Activated CD8-positive, alpha-beta T cell treated with anti-CD3 and anti-CD28 coated beads, Interleukin-2, amount 10 ng/mL, durations not matched to agents 7 days and 5 days (primary cell): ENCODE measurements around the gene BICRA. TPM values are rescaled to one million over a fixed set of nuclear protein-coding genes. Genes with fewer than 3 reads are reported as not detected.
A peak's percentile ranks its signal among the peaks of the same experiment; 100 is the strongest.

Experiments used
- ATAC-seq: fragments of 150-1000 bp; cut with Tn5 transposase; one replicate; pipeline ENCODE4 v1.10.0; 2021; ENCODE audit warnings: moderate library complexity
- CTCF ChIA-PET: fragments of 350-600 bp; sonication (Branson Sonifier 250); formaldehyde crosslinking; loops from one replicate; lab custom pipeline; 2021; ENCODE audit warnings: antibody characterized with exemption; lab: Charles Lee
- POLR2A ChIA-PET: fragments of 350-600 bp; sonication (Branson Sonifier 250); formaldehyde crosslinking; loops from one replicate; lab custom pipeline; 2021; ENCODE audit warnings: antibody characterized with exemption; lab: Charles Lee
- DNase-seq: peaks from one replicate; pipeline ENCODE4 v3.0.0-alpha.2; 2020
- H3K27ac Mint-ChIP-seq: one replicate; pipeline ENCODE4 v1.8.0; 2021; ENCODE audit warnings: mild to moderate bottlenecking, mixed read lengths
- H3K27me3 Mint-ChIP-seq: one replicate; pipeline ENCODE4 v1.8.0; 2021; ENCODE audit warnings: low read depth, mixed read lengths
- H3K36me3 Mint-ChIP-seq: one replicate; pipeline ENCODE4 v1.8.0; 2021; ENCODE audit warnings: low read depth, mixed read lengths
- H3K4me1 Mint-ChIP-seq: one replicate; pipeline ENCODE4 v1.8.0; 2021; ENCODE audit warnings: low read depth, mixed read lengths
- H3K4me3 Mint-ChIP-seq: one replicate; pipeline ENCODE4 v1.8.0; 2021; ENCODE audit warnings: mild to moderate bottlenecking, mixed read lengths
- H3K9me3 Mint-ChIP-seq: one replicate; pipeline ENCODE4 v1.8.0; 2022; ENCODE audit warnings: mixed read lengths; ENCODE audit not compliant: insufficient read depth
- total RNA-seq, 2 experiments: library from RNA; stranded (reverse); gene quantifications; one replicate each; pipeline ENCODE4 v1.2.3, GENCODE V29; 2021

BICRA gene
- total RNA-seq, 2 experiments from 2014 or later, result 15.0 to 17.6 TPM

GRCh38 chr19:47603706-47604565 lies 5.0 kb upstream of the BICRA start:
- CTCF ChIA-PET, result interaction anchor here (0.7 to 1.1 kb wide), 2 partner anchors 82 to 89 kb away, joined by 3 to 5 read pairs; partner anchors contain the start of gene NAPA
- peaks cover 42% of the 10 kb centered on the region for H3K4me1 Mint-ChIP-seq
- peaks cover 2% of the 10 kb centered on the region for H3K27me3 Mint-ChIP-seq
- H3K9me3 Mint-ChIP-seq, result no peaks in the 10 kb centered on the region
- ATAC-seq, result no peak
- no peak overlapping the region for H3K4me3 Mint-ChIP-seq
- H3K27ac Mint-ChIP-seq, result no peak overlapping the region
- POLR2A ChIA-PET, result interaction anchor here (1.5 kb wide), 1 partner anchor 92 kb away, joined by 3 read pairs; no protein-coding TSS in a partner anchor
- peak; percentile 23 for DNase-seq
- peaks cover 9% of the 10 kb centered on the region for H3K36me3 Mint-ChIP-seq

GRCh38 chr19:47607564-47608073 lies 1.3 kb upstream of the BICRA start:
- Mint-ChIP-seq H3K27me3 (peaks cover 2% of the 10 kb centered on the region), H3K36me3 (peaks cover 13% of the 10 kb centered on the region), H3K4me1 (peaks cover 33% of the 10 kb centered on the region), H3K27ac (peak overlapping the region; percentile 86), H3K4me3 (peak overlapping the region; percentile 88), H3K9me3 (no peaks in the 10 kb centered on the region)
- ATAC-seq, result no peak
- ChIA-PET CTCF (interaction anchor here (0.9 to 1.6 kb wide), 3 partner anchors 8 to 180 kb away, joined by 3 to 9 read pairs (median 5); partner anchors contain the start of gene NAPA), POLR2A (interaction anchor here (0.6 to 2.4 kb wide), 5 partner anchors 7 to 123 kb away, joined by 4 to 12 read pairs (median 6); partner anchors contain the start of genes KPTN and NAPA)
- no peak for DNase-seq

GRCh38 chr19:47608074-47608918 lies 638 bp upstream of the BICRA start:
- DNase-seq (peak; percentile 95), ATAC-seq (peak; percentile 91)
- ChIA-PET POLR2A (interaction anchor here (0.9 to 2.4 kb wide), 5 partner anchors 8 to 124 kb away, joined by 3 to 12 read pairs (median 6); partner anchors contain the start of genes KPTN and NAPA), CTCF (interaction anchor here (0.9 to 1.6 kb wide), 5 partner anchors 9 to 180 kb away, joined by 3 to 9 read pairs (median 3); partner anchors contain the start of genes KPTN and NAPA)
- peak overlapping the region; percentile 88 for H3K4me3 Mint-ChIP-seq
- H3K27ac Mint-ChIP-seq, result peak overlapping the region; percentile 86
- peaks cover 13% of the 10 kb centered on the region for H3K36me3 Mint-ChIP-seq
- H3K27me3 Mint-ChIP-seq, result peaks cover 2% of the 10 kb centered on the region
- H3K4me1 Mint-ChIP-seq, result peaks cover 33% of the 10 kb centered on the region
- no peaks in the 10 kb centered on the region for H3K9me3 Mint-ChIP-seq

- H3K27ac Mint-ChIP-seq, result peak overlapping the region; percentile 76
- DNase-seq (peak; percentile 70), ATAC-seq (peak; percentile 9)
- POLR2A ChIA-PET, result interaction anchor here (0.7 to 3.1 kb wide), 9 partner anchors 10 to 175 kb away, joined by 3 to 35 read pairs (median 3); partner anchors contain the start of gene NAPA
- H3K36me3 Mint-ChIP-seq, result peaks cover 16% of the 10 kb centered on the region
- H3K4me3 Mint-ChIP-seq, result peak overlapping the region; percentile 75
- H3K9me3 Mint-ChIP-seq, result no peaks in the 10 kb centered on the region
- peaks cover 24% of the 10 kb centered on the region for H3K4me1 Mint-ChIP-seq
- CTCF ChIA-PET, result interaction anchor here (0.9 to 3.1 kb wide), 10 partner anchors 9 to 182 kb away, joined by 3 to 13 read pairs (median 4); partner anchors contain the start of genes KPTN, NAPA and NOP53
- no peaks in the 10 kb centered on the region for H3K27me3 Mint-ChIP-seq
These were observed 1.3 kb downstream of the BICRA start for GRCh38 chr19:47609906-47610894.

- no peak for ATAC-seq
- no peak for DNase-seq
- Mint-ChIP-seq H3K27ac (peak overlapping the region; percentile 76), H3K4me3 (peak overlapping the region; percentile 75), H3K9me3 (no peaks in the 10 kb centered on the region), H3K27me3 (no peaks in the 10 kb centered on the region), H3K4me1 (peaks cover 27% of the 10 kb centered on the region), H3K36me3 (peaks cover 18% of the 10 kb centered on the region)
- ChIA-PET POLR2A (interaction anchor here (0.7 to 3.1 kb wide), 6 partner anchors 10 to 175 kb away, joined by 3 to 35 read pairs (median 3); no protein-coding TSS in a partner anchor), CTCF (interaction anchor here (1.0 to 3.1 kb wide), 9 partner anchors 10 to 183 kb away, joined by 3 to 13 read pairs (median 5); partner anchors contain the start of genes KPTN, NAPA and NOP53)
These were observed 2.0 kb downstream of the BICRA start for GRCh38 chr19:47610902-47611301.

GRCh38 chr19:47613165-47614020 lies 4.5 kb downstream of the BICRA start:
- H3K4me3 Mint-ChIP-seq, result no peak overlapping the region
- ATAC-seq, result no peak
- no peaks in the 10 kb centered on the region for H3K27me3 Mint-ChIP-seq
- no peak overlapping the region for H3K27ac Mint-ChIP-seq
- ChIA-PET CTCF (interaction anchor here (1.3 kb wide), 1 partner anchor 185 kb away, joined by 3 read pairs; no protein-coding TSS in a partner anchor), POLR2A (interaction anchor here (0.6 to 1.6 kb wide), 4 partner anchors 13 to 105 kb away, joined by 3 to 6 read pairs (median 4); no protein-coding TSS in a partner anchor)
- H3K9me3 Mint-ChIP-seq, result no peaks in the 10 kb centered on the region
- peaks cover 9% of the 10 kb centered on the region for H3K36me3 Mint-ChIP-seq
- H3K4me1 Mint-ChIP-seq, result peaks cover 19% of the 10 kb centered on the region
- no peak for DNase-seq

GRCh38 chr19:47614021-47614295 lies 5.0 kb downstream of the BICRA start:
- Mint-ChIP-seq H3K9me3 (no peaks in the 10 kb centered on the region), H3K27me3 (no peaks in the 10 kb centered on the region), H3K27ac (no peak overlapping the region), H3K4me3 (no peak overlapping the region), H3K36me3 (peaks cover 9% of the 10 kb centered on the region), H3K4me1 (peaks cover 19% of the 10 kb centered on the region)
- ATAC-seq (no peak), DNase-seq (no peak)
- POLR2A ChIA-PET, result interaction anchor here (1.3 to 1.6 kb wide), 2 partner anchors 12 to 13 kb away, joined by 4 to 6 read pairs; no protein-coding TSS in a partner anchor
- CTCF ChIA-PET, result no interaction called here

- CTCF ChIA-PET, result no interaction called here
These were observed 5.6 kb downstream of the BICRA start for GRCh38 chr19:47614559-47614958.

GRCh38 chr19:47615230-47615629 lies 6.3 kb downstream of the BICRA start:
- DNase-seq, result no peak
- Mint-ChIP-seq H3K27me3 (no peaks in the 10 kb centered on the region), H3K4me3 (no peak overlapping the region), H3K36me3 (peaks cover 8% of the 10 kb centered on the region), H3K9me3 (no peaks in the 10 kb centered on the region), H3K27ac (no peak overlapping the region), H3K4me1 (peaks cover 19% of the 10 kb centered on the region)
- CTCF ChIA-PET, result no interaction called here
- no peak for ATAC-seq
- POLR2A ChIA-PET, result no interaction called here

More at GRCh38 chr19:47614559-47614958, 5.6 kb downstream of the BICRA start:
- no peak overlapping the region for H3K4me3 Mint-ChIP-seq
- peaks cover 8% of the 10 kb centered on the region for H3K36me3 Mint-ChIP-seq
- POLR2A ChIA-PET, result no interaction called here
- no peaks in the 10 kb centered on the region for H3K27me3 Mint-ChIP-seq
- no peak overlapping the region for H3K27ac Mint-ChIP-seq
- H3K9me3 Mint-ChIP-seq, result no peaks in the 10 kb centered on the region
- peaks cover 19% of the 10 kb centered on the region for H3K4me1 Mint-ChIP-seq
- DNase-seq, result no peak
- no peak for ATAC-seq
